ENCODE measurements around the gene BCL11B. TPM values are rescaled to one million over a fixed set of nuclear protein-coding genes. Genes with fewer than 3 reads are reported as not detected.

The BCL11B gene
- total RNA-seq, 1 donor from 2014 or later: 1.3 TPM

- H3K27me3 ChIP-seq: peaks cover 73% of the 10 kb centered on the region
- peaks cover 26% of the 10 kb centered on the region for H3F3A ChIP-seq (ENCODE audit: low read depth)
- H4K20me1 ChIP-seq (ENCODE audit: low read depth): no peaks in the 10 kb centered on the region
- H3K27ac ChIP-seq: no peak overlapping the region
- no peak overlapping the region for H3K9ac ChIP-seq
- H3K4me3 ChIP-seq: no peak overlapping the region
- Mint-ChIP-seq H3K36me3 (no peaks in the 10 kb centered on the region), H3K9me3 (peaks cover 3% of the 10 kb centered on the region), H3K4me3 (no peak overlapping the region), H3K27me3 (ENCODE audit: insufficient read depth, low read depth) (peaks cover 46% of the 10 kb centered on the region), H3K4me1 (peaks cover 36% of the 10 kb centered on the region), H3K27ac (no peak overlapping the region)
- H3K79me2 ChIP-seq (ENCODE audit: low read depth): no peaks in the 10 kb centered on the region
- TF ChIP-seq EZH2phosphoT487 (IDR thresholded peaks at IDR 0.05): no peak
- TF ChIP-seq EZH2 (IDR thresholded peaks at IDR 0.05): no peak
- no peak for TF ChIP-seq CTCF (IDR thresholded peaks at IDR 0.05)
- no peak overlapping the region for H2AFZ ChIP-seq (replicated peaks)
- no peak overlapping the region for H3K4me2 ChIP-seq
- DNase-seq (ENCODE audit: low spot score): no peak
- H3K36me3 ChIP-seq: no peaks in the 10 kb centered on the region
- peaks cover 5% of the 10 kb centered on the region for H3K4me1 ChIP-seq
- H3K9me3 ChIP-seq (ENCODE audit: low read depth): no peaks in the 10 kb centered on the region
Measured at GRCh38 chr14:99242816-99243721, 28.9 kb downstream of the BCL11B start.

GRCh38 chr14:99242238-99242637 is 29.8 kb downstream of the BCL11B start:
- no peak overlapping the region for H3K27ac Mint-ChIP-seq
- Histone ChIP-seq H3K4me2 (no peak overlapping the region), H2AFZ (replicated peaks) (no peak overlapping the region), H4K20me1 (ENCODE audit: low read depth) (no peaks in the 10 kb centered on the region), H3K27ac (no peak overlapping the region), H3K9me3 (ENCODE audit: low read depth) (no peaks in the 10 kb centered on the region), H3K4me3 (no peak overlapping the region), H3K27me3 (peaks cover 65% of the 10 kb centered on the region), H3K79me2 (ENCODE audit: low read depth) (no peaks in the 10 kb centered on the region), H3K36me3 (no peaks in the 10 kb centered on the region), H3K9ac (no peak overlapping the region), H3K4me1 (peaks cover 5% of the 10 kb centered on the region), H3F3A (ENCODE audit: low read depth) (peaks cover 22% of the 10 kb centered on the region)
- no peaks in the 10 kb centered on the region for H3K36me3 Mint-ChIP-seq
- DNase-seq (ENCODE audit: low spot score): no peak
- peaks cover 34% of the 10 kb centered on the region for H3K4me1 Mint-ChIP-seq
- H3K9me3 Mint-ChIP-seq: peaks cover 3% of the 10 kb centered on the region
- no peak overlapping the region for H3K4me3 Mint-ChIP-seq
- TF ChIP-seq EZH2 (IDR thresholded peaks at IDR 0.05) (no peak), CTCF (IDR thresholded peaks at IDR 0.05) (no peak), EZH2phosphoT487 (IDR thresholded peaks at IDR 0.05) (no peak)
- H3K27me3 Mint-ChIP-seq (ENCODE audit: insufficient read depth, low read depth): peaks cover 41% of the 10 kb centered on the region

GRCh38 chr14:99241325-99242010 is 30.5 kb downstream of the BCL11B start:
- H3K27ac Mint-ChIP-seq: no peak overlapping the region

More at GRCh38 chr14:99241325-99242010, 30.5 kb downstream of the BCL11B start:
- peaks cover 57% of the 10 kb centered on the region for H3K27me3 ChIP-seq
- H3K36me3 ChIP-seq: no peaks in the 10 kb centered on the region
- TF ChIP-seq EZH2phosphoT487 (IDR thresholded peaks at IDR 0.05): no peak
- TF ChIP-seq EZH2 (IDR thresholded peaks at IDR 0.05): no peak
- no peak for TF ChIP-seq CTCF (IDR thresholded peaks at IDR 0.05)
- H3K9me3 ChIP-seq (ENCODE audit: low read depth): no peaks in the 10 kb centered on the region
- H4K20me1 ChIP-seq (ENCODE audit: low read depth): no peaks in the 10 kb centered on the region
- H3K4me1 ChIP-seq: peaks cover 5% of the 10 kb centered on the region
- no peaks in the 10 kb centered on the region for H3K79me2 ChIP-seq (ENCODE audit: low read depth)
- H3K4me3 ChIP-seq: no peak overlapping the region
- no peak overlapping the region for H3K4me2 ChIP-seq
- H3K36me3 Mint-ChIP-seq: no peaks in the 10 kb centered on the region
- H2AFZ ChIP-seq (replicated peaks): no peak overlapping the region
- H3K4me1 Mint-ChIP-seq: peaks cover 27% of the 10 kb centered on the region
- H3K27ac ChIP-seq: no peak overlapping the region
- H3K4me3 Mint-ChIP-seq: no peak overlapping the region
- H3K9ac ChIP-seq: no peak overlapping the region
- H3K9me3 Mint-ChIP-seq: peaks cover 3% of the 10 kb centered on the region
- H3K27me3 Mint-ChIP-seq (ENCODE audit: insufficient read depth, low read depth): peaks cover 38% of the 10 kb centered on the region
- no peak for DNase-seq (ENCODE audit: low spot score)
- peaks cover 16% of the 10 kb centered on the region for H3F3A ChIP-seq (ENCODE audit: low read depth)

Data from neural progenitor cell (in vitro differentiated cells).